ENCODE results near the gene MRAP. TPM values are rescaled to one million over a fixed set of nuclear protein-coding genes. Genes with fewer than 3 reads are reported as not detected.
A peak's percentile ranks its signal among the peaks of the same experiment; 100 is the strongest.
"Not testable (repeated sequence)": the region's sequence is repeated elsewhere in the genome, so short reads cannot be mapped to it uniquely, and the experiment has no call there.

MRAP gene
- total RNA-seq, 4 donors from 2014 or later: not detected

DNA sequence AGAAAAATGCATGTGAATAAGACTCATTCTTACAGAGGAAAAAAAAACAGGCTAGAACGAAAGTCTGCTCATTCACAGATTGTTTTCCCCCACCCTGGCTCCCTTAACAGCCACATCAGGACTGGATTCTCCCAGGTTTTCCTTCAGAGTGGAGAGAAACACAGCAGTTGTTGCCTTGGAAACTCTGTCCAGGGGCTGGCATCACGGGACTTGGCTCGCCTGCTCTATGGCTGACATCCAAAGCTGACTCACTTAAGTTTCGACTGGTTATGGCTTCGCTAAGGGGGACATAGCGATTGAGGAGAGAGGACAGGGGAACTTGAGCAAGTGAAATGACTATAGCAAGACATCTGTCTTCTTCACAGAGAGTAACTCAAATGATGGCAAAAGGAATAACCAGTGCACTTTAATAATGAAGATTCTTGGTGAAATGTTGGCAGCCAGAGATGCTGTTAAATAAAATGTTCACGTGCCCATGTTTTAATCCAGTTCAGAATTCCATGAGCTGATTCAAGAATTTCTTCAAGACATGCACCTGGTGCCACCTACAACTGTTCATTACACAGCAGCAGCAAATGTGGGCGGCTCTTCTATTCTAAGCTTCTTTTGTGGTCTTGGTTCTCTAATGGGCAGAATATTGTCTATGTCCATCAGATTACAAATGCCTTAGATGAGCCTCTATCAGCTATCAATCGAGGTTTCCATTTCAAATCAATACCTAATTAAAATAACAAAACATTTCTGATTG, 41.6 kb upstream of the MRAP start:
- H3K9me3 ChIP-seq: no peaks in the 10 kb centered on the region
- 27 to 46% methylated on average over 4 to 9 of the region's 9 CpGs for WGBS, 2 donors (ENCODE audit: low coverage in 1 of 2)
- peaks cover 9 to 42% (median 19%) of the 10 kb centered on the region in 3 donors for H3K4me1 ChIP-seq
- H3K4me3 ChIP-seq: no peak overlapping the region
- peak; percentile 81 for TF ChIP-seq POLR2AphosphoS5 (IDR thresholded peaks at IDR 0.05)
- TF ChIP-seq CTCF (IDR thresholded peaks at IDR 0.05): no peak
- TF ChIP-seq POLR2A (IDR thresholded peaks at IDR 0.05): no peak
- no peak for TF ChIP-seq EP300 (IDR thresholded peaks at IDR 0.05)
- H3K27ac ChIP-seq: peak overlapping the region in 3 of 4 donors; percentile 30 to 66 (median 57)
- no peaks in the 10 kb centered on the region for H3K36me3 ChIP-seq
- ATAC-seq: peak; percentile 76
- H3K27me3 ChIP-seq: no peaks in the 10 kb centered on the region

DNA sequence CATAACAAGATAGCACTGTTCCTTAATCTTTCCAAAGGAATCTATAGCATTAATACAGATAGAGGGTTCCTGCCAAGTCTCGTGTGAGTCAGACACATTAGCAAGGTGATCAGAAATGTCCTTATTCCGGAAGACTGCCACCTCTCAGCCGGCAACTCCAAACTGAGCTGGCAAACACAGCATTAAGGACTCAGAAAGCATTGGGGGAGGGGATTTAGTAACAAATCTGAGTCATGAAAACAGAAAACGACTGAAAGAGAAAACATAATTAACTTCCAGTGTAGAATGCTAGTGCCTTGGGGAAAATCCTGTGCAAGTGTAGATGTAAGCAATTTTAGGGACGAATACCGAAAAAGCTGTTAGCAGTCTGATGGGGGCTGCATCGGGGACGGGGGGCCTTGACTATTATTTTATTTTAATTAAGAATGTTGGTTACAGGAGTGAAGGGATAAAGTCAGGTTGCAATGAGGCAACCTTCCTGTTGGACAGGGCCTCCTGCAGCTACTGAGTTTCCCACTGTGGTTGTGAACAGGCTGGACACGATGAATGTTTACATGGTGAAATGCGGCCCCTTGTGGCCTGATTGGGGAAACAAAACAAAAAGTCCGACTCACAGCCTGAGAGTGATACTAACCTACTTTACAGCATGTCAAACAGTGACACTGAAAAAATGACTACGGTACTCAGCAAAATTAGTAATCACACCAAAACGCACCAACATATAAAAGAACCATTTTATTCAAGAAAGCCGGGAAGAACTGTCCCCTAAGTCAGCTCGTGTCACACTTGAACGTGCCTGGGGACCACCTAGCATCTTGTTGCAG, 40.5 kb upstream of the MRAP start:
- peaks cover 9 to 36% (median 14%) of the 10 kb centered on the region in 3 donors for H3K4me1 ChIP-seq
- H3K4me3 ChIP-seq: no peak overlapping the region
- H3K27ac ChIP-seq: peak overlapping the region in 1 of 4 donors; percentile 30
- H3K36me3 ChIP-seq: no peaks in the 10 kb centered on the region
- no peaks in the 10 kb centered on the region for H3K27me3 ChIP-seq
- ATAC-seq: peak; percentile 69
- H3K9me3 ChIP-seq: no peaks in the 10 kb centered on the region
- 29 to 36% methylated on average over 15 of the region's 16 CpGs for WGBS, 2 donors (ENCODE audit: low coverage in 1 of 2)
- peak; percentile 53 to 87 (median 84) for TF ChIP-seq CTCF (IDR thresholded peaks at IDR 0.05)
- no peak for TF ChIP-seq POLR2AphosphoS5 (IDR thresholded peaks at IDR 0.05)
- TF ChIP-seq POLR2A (IDR thresholded peaks at IDR 0.05): no peak
- no peak for TF ChIP-seq EP300 (IDR thresholded peaks at IDR 0.05)

GRCh38 chr21:32258786-32259048, 39.9 kb upstream of the MRAP start:
- H3K27me3 ChIP-seq, H3K27ac ChIP-seq, H3K36me3 ChIP-seq, ATAC-seq, H3K9me3 ChIP-seq, H3K4me3 ChIP-seq: not testable (repeated sequence)
- peaks cover 5 to 30% (median 11%) of the 10 kb centered on the region in 3 donors for H3K4me1 ChIP-seq
- WGBS, 2 donors (ENCODE audit: low coverage in 1 of 2): 69 to 89% methylated on average over 2 to 5 of the region's 5 CpGs

- ATAC-seq: no peak
- TF ChIP-seq CTCF (IDR thresholded peaks at IDR 0.05): no peak
- TF ChIP-seq POLR2A (IDR thresholded peaks at IDR 0.05): no peak
- no peak for TF ChIP-seq EP300 (IDR thresholded peaks at IDR 0.05)
- no peak for TF ChIP-seq POLR2AphosphoS5 (IDR thresholded peaks at IDR 0.05)
- WGBS, 2 donors (ENCODE audit: low coverage in 1 of 2): 79 to 87% methylated on average over 2 of the region's 2 CpGs
- Histone ChIP-seq H3K9me3 (no peaks in the 10 kb centered on the region), H3K27ac (no peak overlapping the region), H3K36me3 (no peaks in the 10 kb centered on the region), H3K4me1 (peaks cover 5 to 28% (median 7%) of the 10 kb centered on the region in 3 donors), H3K4me3 (no peak overlapping the region), H3K27me3 (no peaks in the 10 kb centered on the region)
Measured at GRCh38 chr21:32260130-32260529, 38.5 kb upstream of the MRAP start.

- H3K4me3 ChIP-seq: no peak overlapping the region
- TF ChIP-seq EP300 (IDR thresholded peaks at IDR 0.05) (no peak), POLR2A (IDR thresholded peaks at IDR 0.05) (no peak), CTCF (IDR thresholded peaks at IDR 0.05) (no peak), POLR2AphosphoS5 (IDR thresholded peaks at IDR 0.05) (no peak)
Measured at GRCh38 chr21:32261929-32262328, 36.7 kb upstream of the MRAP start.

GRCh38 chr21:32265321-32265720, 33.3 kb upstream of the MRAP start:
- peaks cover 0 to 36% of the 10 kb centered on the region in 2 donors for H3K36me3 ChIP-seq
- H3K4me3 ChIP-seq, ATAC-seq, H3K4me1 ChIP-seq, H3K27ac ChIP-seq, H3K9me3 ChIP-seq, H3K27me3 ChIP-seq: not testable (repeated sequence)
- no CpG with 5 or more reads among the region's 23 CpGs for WGBS, 2 donors (ENCODE audit: low coverage in 1 of 2)

More at GRCh38 chr21:32261929-32262328, 36.7 kb upstream of the MRAP start:
- H3K27me3 ChIP-seq: no peaks in the 10 kb centered on the region
- ATAC-seq: no peak
- 89 to 91% methylated on average over 4 to 5 of the region's 5 CpGs for WGBS, 2 donors (ENCODE audit: low coverage in 1 of 2)
- peaks cover 0 to 7% of the 10 kb centered on the region in 2 donors for H3K36me3 ChIP-seq
- H3K9me3 ChIP-seq: no peaks in the 10 kb centered on the region
- H3K4me1 ChIP-seq: peaks cover 0 to 17% (median 6%) of the 10 kb centered on the region in 3 donors
- H3K27ac ChIP-seq: no peak overlapping the region

Measured in gastroesophageal sphincter (tissue), 4 donors.